Measurements from ENCODE around the gene TMEM17. TPM values are rescaled to one million over a fixed set of nuclear protein-coding genes. Genes with fewer than 3 reads are reported as not detected.

Gene TMEM17
- 4.4 and 4.9 TPM in 2 replicates for total RNA-seq

GRCh38 chr2:62505750-62506420, at the start of gene TMEM17:
Gene TMEM17, minus strand, starts transcription at chr2:62506195. Its CDS starts 66 bp downstream, at chr2:62506129.
- no peaks in the 10 kb centered on the region for H3K27me3 ChIP-seq (ENCODE audit: control insufficient read depth, insufficient read depth, low read length)
- DNase-seq (ENCODE audit: low read depth), result peak; percentile 28
- H3K36me3 ChIP-seq (ENCODE audit: control insufficient read depth, insufficient read depth, low read length), result no peaks in the 10 kb centered on the region
- no peak for TF ChIP-seq CTCF (IDR thresholded peaks at IDR 0.05; ENCODE audit: insufficient read depth, low read length, poor library complexity, severe bottlenecking)
- H3K4me3 ChIP-seq (ENCODE audit: low read depth, low read length), result peak within 1 kb of the TSS; percentile 78

GRCh38 chr2:62554440-62554839, 48.4 kb upstream of the TMEM17 start:
- Histone ChIP-seq H3K36me3 (ENCODE audit: control insufficient read depth, insufficient read depth, low read length) (no peaks in the 10 kb centered on the region), H3K4me3 (ENCODE audit: low read depth, low read length) (no peak overlapping the region), H3K27me3 (ENCODE audit: control insufficient read depth, insufficient read depth, low read length) (no peaks in the 10 kb centered on the region)
- DNase-seq (ENCODE audit: low read depth), result no peak
- TF ChIP-seq CTCF (IDR thresholded peaks at IDR 0.05; ENCODE audit: insufficient read depth, low read length, poor library complexity, severe bottlenecking), result no peak

- DNase-seq (ENCODE audit: low read depth), result no peak
- TF ChIP-seq CTCF (IDR thresholded peaks at IDR 0.05; ENCODE audit: insufficient read depth, low read length, poor library complexity, severe bottlenecking), result no peak
- no peak overlapping the region for H3K4me3 ChIP-seq (ENCODE audit: low read depth, low read length)
- H3K27me3 ChIP-seq (ENCODE audit: control insufficient read depth, insufficient read depth, low read length), result no peaks in the 10 kb centered on the region
- H3K36me3 ChIP-seq (ENCODE audit: control insufficient read depth, insufficient read depth, low read length), result no peaks in the 10 kb centered on the region
These were observed 44.5 kb upstream of the TMEM17 start for GRCh38 chr2:62550461-62550860.

GRCh38 chr2:62547854-62548253, 41.9 kb upstream of the TMEM17 start:
- no peak for TF ChIP-seq CTCF (IDR thresholded peaks at IDR 0.05; ENCODE audit: insufficient read depth, low read length, poor library complexity, severe bottlenecking)
- no peaks in the 10 kb centered on the region for H3K27me3 ChIP-seq (ENCODE audit: control insufficient read depth, insufficient read depth, low read length)
- H3K4me3 ChIP-seq (ENCODE audit: low read depth, low read length), result no peak overlapping the region
- DNase-seq (ENCODE audit: low read depth), result no peak
- no peaks in the 10 kb centered on the region for H3K36me3 ChIP-seq (ENCODE audit: control insufficient read depth, insufficient read depth, low read length)

- no peak for TF ChIP-seq CTCF (IDR thresholded peaks at IDR 0.05; ENCODE audit: insufficient read depth, low read length, poor library complexity, severe bottlenecking)
- no peak for DNase-seq (ENCODE audit: low read depth)
These were observed 39.3 kb upstream of the TMEM17 start for GRCh38 chr2:62545261-62545660.

More at GRCh38 chr2:62545261-62545660, 39.3 kb upstream of the TMEM17 start:
- no peak overlapping the region for H3K4me3 ChIP-seq (ENCODE audit: low read depth, low read length)
- H3K36me3 ChIP-seq (ENCODE audit: control insufficient read depth, insufficient read depth, low read length), result no peaks in the 10 kb centered on the region
- no peaks in the 10 kb centered on the region for H3K27me3 ChIP-seq (ENCODE audit: control insufficient read depth, insufficient read depth, low read length)

All from kidney epithelial cell (primary cell).